CD1c-positive myeloid dendritic cell (primary cell): ENCODE results near the gene CCDC61.

Experiments
- DNase-seq: peaks from one replicate; pipeline ENCODE4 v3.0.0-alpha.2; 2016; ENCODE audit errors: extremely low spot score

The CCDC61 gene

DNA sequence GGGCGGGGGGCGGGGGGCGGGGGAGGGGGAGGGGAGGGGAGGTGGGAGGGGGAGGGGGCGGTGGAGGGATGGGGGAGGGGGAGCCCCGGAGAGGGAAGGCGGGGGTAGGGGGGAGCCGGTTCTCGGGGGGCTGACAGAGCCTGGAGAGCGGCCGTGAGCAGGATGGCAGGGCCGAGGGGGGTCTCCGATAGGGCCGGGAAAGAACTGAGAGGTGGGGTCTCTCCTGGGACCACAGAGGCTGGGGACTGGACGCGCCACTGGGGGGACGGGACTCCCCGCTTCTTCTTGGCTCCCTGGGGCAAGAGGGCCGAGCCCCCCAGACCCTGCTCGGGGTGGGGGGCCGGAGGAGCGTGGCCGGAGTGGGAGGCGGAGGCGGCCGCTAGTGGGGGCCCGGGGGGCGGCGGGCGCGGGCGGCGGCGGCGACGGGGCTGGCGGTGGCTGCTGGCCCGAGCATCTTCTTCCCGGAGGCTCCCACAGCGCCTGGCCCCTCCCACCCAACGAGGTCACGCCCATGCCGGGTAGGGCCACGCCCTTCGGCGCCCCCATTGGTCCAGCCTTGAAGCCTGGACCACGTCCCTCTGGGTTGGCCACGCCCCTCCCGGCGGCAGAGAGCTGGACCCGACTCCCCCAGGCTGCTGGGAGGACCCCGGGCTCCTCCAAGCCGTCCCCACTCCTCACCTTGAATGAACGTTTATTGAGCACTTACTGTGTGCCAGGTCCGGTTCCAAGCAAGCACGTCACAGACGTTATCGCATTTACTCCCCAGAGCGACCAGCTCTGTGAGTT is 21.5 kb upstream of the CCDC61 start, which contains the start of gene NOVA2:
Gene NOVA2 (minus strand): TSS at position 313 of the 786 bp plus-strand sequence. CDS start 514 bp downstream, outside the sequence.
- peak; percentile 8 for DNase-seq

DNA sequence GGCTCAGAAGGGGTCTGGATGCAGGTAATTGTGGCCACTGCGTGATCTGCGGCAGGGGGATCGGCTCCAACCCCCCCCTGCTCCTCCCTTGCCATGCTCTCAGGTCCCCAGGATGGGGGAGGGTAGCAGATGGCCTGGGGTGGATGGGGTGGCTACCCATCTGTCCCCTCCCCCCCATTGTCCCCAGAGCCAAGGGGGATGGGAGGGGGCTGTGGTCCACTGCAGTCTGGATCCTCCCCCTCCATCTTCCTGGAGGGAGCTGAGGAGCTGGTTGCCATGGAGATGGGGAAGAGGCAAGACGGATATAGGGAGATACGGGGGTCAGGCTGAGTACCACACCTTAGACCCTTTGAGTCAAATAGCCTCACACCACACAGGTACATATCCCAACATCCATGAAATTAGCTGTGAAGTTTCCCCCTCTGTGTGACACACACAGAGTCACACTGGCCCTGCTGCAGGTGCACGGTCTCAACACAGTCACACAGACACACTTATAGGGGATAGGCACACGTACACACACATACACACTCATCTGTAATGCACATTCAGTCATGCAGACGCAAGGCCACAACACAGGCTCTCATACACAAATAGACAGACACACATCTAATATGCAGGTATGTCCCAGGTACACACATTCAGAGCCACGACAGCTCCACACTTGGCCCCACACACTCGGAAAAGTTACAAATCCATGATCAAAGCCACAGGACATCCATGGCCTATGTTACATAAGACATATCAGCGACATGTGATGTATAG is 19.8 kb upstream of the CCDC61 start:
- no peak for DNase-seq

DNA sequence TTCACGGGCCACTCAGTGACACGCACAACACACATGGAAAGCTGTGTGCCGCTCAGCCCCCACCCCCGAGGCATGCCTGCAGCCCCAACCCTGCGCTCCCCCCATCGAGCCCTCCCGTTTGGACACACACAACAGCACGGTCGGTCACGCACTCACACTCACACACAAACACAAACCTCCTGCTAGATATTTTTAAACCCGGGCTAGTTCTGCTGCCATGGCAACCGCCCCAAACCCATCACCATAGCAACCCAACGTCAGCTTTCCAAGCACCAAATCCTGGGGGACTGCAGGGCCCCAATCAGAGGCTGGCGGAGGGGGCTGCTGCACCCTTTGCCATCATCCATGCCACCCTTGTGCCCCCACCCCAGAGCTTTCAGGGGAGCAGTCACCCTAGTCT is 19.1 kb upstream of the CCDC61 start:
- no peak for DNase-seq

DNA sequence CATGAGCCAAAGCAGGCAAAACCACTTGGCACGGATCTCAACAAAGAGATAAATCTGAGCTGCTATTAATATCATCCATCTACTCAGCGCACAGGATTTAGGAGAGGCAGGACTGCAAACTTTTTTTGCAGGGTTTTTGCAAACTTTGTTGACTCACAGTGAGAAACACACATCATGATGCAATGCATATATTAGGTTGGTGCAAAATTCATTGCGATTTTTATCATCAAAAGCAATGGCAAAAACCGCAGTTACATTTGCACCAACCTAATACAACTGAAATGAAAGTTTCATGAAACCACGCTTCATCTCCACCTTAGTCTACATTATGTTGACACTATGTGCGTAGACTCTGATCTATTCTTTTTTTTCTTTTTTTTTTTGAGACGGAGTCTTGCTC is 17.1 kb upstream of the CCDC61 start:
- no peak for DNase-seq

DNA sequence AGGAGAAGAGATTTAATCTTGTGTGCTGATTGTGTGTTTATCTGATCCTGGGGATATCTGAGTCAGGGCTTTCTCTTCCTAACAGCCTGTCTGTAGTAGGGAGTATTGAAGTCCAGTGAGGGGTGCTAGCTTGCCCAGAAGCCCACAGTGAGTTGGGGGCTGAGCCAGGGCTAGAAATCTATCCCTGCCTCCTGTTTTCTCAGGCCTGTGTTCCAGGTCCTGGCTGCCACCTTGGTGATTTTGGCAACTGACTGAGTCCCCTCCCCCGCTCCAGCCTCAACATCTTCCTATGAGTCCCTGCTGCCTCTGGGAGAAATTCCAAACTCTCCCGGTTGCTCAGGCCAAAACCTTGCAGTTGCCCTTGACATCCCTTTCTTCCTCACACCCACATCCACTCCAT is 13.9 kb upstream of the CCDC61 start:
- no peak for DNase-seq

DNA sequence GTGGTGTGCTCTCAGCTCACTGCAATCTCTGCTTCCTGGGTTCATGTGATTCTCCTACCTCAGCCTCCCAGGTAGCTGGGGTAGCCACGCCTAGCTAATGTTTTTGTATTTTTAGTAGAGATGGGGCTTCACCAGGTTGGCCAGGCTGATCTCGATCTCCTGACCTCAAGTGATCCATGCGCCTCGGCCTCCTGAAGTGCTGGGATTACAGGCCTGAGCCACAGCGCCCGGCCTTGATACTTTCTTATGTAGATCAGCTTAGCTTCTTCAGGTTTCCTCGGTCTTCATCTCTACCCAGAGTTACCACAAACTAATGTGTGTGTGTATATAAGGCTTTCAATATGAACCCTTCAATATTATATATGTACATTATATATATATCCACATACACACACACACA is 9.9 kb upstream of the CCDC61 start:
- no peak for DNase-seq

DNA sequence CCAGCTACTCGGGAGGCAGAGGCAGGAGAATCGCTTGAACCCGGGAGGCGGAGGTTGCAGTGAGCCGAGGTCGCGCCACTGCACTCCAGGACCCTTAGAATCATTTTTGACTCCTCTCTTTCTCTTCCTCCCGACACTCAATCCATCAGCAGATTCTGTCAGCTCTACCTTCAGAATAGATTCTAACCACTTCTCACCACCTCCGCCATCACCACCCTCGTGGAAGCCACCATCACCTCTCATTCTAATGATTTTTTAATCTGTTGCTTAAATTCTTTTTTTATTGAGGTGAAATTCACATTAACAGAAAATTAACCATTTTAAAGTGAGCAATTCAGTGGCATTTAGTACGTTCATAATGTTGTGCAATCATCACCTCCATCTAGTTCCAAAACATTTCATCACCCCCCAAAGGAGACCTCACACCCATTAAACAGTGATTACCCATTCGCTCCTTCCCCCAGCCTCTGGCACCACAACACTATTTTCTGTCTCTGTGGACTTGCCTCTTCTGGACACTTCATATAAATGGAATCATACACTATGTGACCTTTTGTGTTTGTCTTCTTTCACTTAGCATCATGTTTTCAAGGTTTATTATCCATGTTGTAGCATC is 5.0 kb upstream of the CCDC61 start:
- DNase-seq: no peak

DNA sequence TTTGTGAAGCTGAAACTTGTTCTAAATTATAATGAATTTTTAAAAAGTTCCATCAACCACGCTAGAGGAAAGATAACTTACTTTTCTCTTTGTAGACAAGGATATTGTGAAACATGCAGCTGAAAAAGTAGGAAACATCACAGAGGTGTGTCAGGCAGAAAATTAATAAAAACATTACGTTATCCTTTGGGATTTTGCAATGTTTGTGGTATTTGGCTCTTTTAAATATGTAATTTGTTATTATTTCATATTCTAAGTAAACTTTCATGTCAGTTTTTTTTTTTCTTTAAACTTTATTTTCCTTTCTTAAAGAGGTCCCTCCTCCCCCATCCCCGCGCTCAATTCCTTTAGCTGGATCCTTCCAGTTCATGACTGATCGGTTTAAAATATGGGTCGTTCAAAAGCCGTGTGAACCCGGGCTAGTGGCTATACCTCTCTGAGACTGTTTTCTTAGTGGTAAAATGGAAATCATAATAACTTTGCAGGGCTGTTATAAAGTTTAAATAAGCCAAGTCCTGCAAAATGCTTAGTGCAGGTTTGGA is 740 bp upstream of the CCDC61 start:
- peak; percentile 19 for DNase-seq

DNA sequence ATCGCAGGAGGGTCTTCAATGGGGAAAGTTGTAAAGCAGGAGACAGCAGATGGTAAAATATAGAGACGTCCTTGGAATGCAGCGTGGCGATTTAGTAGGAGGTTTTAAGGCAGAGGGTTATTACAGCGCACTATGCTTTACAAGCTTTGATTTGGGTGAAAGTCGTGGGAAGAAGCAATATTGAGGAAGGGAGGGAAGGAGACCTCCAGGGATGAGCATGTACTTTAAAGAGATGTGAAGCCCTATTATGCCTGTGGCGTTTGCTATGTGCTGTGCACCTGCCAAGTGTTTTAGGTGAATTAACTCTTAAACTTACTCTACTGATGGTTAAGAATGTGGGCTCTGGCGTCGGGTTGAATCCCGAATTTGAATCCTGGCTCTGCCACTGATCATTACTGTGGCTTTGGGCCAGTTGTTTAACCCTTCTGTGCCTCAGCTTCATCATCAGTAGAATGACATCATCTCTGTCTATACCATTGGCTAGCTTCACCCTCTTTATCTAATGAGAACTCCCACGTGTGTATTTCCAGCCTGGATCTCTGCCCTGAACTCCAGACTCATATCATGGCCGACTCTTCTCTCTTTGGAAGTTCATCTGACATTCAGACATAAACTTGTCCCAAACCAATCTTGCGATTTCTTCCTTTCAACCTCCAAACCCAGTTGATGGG is 583 bp downstream of the CCDC61 start:
- DNase-seq: no peak

DNA sequence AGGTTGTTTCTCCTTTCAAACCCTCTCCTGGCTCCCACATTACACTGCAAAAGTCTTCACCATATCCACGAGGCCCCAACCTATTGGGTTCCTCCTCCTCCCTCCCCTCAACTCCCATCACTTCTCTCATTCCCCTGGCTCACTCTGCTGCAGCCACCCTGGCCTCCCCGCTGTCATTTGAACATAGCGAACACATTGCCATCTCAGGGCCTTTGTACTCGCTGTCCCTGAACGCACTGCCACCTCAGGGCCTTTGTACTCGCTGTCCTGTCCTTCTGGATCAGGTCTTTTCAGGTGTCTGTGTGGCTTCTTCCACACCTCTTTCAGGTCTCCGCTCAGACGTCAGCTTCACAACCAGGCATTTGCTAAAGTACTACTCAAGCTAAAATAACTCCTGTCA is 1.7 kb downstream of the CCDC61 start:
- no peak for DNase-seq

DNA sequence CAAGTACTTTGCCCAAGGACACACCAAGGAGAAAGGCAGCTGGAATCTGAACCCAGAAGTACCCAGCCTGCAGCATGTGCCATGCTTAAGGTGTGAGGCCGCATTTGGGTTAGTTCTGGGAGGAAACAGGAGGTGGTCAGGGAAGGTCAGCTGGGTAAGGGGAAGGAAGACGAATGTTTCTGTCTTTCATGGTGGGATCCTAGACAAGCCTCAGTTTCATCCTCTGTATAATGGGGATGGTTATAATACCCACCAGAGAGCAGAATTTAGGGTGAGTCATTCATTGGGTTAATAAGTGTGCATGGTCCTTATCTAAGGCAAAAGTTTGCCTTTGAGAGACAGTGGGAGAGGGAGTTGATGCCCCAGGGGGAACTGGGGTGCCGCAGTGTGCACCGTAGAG is 3.6 kb downstream of the CCDC61 start:
- no peak for DNase-seq

DNA sequence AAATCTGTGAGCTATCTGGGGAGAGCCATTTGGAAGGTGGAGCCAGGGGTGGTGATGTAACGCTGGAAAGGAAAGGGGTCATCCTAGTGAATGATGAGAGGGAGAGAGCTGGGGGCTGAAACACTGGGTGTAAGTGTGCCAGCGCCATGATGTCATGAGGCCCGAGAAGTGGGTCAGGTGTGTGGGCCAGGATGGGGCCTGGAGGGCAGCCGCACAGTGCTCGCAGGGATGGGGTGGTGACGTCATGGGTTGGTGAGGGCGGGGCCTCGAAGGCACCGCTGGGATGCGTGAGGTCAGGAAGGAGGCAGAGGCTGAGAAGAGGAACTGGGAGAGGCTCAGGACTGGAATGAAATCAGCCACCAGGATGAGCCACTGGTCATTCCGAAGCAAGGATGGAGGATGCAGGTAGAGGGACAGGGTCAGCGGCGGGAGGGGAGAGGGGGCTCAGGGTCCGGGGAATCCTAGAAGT is 4.4 kb downstream of the CCDC61 start:
- DNase-seq: peak; percentile 69

DNA sequence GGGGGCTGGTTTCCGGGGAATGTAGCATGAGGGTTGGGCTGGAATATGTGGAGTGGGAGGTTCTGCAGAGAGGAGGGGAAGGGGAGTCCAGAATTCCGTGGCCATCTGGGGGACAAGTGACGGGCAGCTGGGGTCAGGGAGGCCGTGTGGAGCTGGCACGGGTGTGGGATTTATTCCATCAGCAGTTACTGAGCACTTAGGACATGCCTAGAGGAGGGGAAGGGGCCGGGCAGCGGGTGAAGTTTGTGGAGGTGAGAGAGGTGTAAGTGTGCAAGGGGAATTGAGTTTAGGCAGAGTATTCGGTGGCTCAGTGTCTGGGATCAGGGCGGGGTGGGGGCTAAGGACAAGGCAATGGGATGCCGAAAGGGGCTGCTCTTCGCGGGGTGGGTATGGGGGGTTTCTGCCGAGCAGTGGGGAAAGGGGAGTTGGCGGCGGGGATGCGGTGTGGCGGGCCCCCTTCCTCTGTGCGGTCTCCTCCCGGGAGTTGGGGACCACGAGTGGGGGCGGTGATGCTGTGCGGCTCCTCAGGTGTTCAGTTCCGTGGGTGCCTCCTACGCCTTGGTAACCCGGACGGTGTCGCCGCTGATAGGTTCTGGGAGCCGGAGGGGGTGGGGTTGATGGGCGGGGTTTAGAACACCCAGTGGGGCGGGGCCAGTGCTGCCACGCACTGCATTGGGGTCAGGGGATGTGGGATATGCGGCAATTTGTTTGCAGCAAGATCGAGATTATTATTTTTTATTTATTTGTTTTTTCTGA is 5.4 kb downstream of the CCDC61 start:
- DNase-seq: peak; percentile 38

DNA sequence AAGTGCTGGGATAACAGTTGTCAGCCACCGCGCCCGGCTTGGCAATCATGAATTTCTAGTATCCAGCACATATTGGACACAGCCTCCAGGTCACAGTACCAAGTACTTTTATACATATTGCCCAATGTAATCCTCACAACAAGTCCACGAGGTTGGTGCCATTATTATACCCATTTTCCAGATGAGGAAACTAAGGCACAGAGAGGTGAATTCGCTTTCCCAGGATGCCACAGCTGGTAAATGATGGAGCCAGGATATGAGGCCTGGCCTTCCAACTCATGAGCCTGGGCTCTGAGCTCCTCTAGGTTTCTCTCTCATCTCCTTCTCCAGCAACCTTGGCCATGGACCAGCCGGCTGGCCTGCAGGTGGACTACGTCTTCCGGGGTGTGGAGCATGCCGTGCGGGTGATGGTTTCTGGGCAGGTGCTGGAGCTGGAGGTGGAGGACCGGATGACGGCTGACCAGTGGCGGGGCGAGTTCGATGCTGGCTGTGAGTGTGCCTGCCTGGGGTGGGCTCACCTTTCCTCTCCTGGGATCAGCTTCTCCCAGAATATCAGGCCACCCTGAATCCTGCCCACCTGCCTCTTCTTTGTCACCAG is 7.5 kb downstream of the CCDC61 start:
- DNase-seq: no peak

DNA sequence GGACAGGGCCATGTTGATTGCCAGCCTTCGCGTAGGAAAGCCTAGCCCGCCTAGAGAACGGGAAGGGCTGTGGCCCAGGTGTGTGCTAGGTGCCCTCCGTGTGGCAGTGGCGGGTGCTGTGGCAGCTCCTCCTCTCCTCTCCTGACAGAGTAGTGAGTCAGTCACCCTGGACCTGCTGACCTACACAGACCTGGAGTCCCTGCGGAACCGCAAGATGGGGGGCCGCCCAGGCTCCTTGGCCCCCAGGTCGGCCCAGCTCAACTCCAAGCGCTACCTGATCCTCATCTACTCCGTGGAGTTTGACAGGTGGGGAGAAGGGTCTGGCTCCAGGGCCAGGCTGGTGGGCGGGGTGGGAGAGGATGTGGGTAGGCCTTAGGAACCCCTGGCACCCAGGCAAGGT is 11.1 kb downstream of the CCDC61 start:
- DNase-seq: no peak

DNA sequence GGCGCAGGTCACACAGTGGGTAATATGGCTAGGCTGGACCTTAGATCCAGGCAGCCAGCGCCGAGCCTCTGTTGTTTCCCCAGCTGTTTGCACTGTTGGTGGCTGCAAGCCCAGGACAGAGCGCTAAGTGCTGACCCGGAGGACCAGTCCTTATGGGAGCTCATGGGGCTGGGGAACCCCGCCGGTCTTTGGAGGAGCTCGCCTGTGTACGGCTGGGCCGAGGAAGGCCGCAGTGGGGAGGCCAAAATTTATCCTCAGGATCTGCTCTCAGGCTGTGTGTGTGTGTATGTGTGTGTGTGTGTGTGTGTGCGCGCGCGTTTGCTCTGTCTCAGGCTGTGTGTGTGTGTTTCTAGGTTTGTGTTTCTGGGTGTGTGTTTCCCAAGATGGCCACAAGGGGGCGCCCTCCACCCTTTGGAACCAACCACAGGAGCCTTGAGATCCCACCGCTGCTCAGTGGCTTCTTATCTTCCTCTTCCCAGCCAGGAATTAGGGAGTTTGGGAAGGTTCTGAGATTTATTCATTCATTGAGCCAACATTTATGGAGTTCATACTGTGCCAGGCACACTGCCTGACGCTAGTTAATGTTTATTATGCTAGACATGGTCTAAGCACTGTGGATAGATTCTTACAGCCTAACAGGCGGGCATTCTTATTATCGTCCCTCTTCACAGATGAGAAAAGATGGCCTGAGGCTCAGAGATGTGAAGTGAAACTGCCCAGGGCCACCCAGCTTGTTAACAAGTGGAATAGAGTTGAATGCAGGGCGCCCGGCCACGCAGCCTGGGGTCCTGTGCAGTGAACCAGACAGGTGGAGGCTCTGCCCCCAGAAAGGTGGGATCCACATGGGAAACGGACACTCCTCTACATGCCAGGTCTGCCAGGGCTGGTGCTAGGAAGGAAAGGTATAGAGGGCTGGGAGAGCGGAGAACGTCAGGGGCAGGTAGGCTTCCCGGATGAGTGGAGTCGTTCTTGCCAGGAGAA is 14.6 kb downstream of the CCDC61 start:
- DNase-seq: peak; percentile 72

DNA sequence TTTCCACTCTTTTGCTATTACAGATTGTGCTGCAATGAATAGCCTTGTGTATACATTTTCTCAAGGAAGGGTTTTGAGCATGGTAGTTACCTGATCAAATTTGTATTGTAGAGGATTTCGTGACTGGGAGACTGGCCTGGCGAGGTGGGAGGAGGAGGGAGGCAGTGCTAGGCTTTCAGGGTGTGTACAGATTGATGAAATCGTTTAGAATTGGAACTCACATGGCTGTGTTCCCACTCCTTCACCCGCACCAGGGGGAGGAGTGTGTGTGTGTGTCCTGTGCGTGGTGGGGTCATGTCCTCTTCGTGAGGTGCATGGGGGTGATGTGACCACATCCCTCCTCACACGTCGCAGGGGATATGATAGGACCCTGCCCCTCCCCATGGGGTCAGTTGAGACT is 19.3 kb downstream of the CCDC61 start:
- no peak for DNase-seq

DNA sequence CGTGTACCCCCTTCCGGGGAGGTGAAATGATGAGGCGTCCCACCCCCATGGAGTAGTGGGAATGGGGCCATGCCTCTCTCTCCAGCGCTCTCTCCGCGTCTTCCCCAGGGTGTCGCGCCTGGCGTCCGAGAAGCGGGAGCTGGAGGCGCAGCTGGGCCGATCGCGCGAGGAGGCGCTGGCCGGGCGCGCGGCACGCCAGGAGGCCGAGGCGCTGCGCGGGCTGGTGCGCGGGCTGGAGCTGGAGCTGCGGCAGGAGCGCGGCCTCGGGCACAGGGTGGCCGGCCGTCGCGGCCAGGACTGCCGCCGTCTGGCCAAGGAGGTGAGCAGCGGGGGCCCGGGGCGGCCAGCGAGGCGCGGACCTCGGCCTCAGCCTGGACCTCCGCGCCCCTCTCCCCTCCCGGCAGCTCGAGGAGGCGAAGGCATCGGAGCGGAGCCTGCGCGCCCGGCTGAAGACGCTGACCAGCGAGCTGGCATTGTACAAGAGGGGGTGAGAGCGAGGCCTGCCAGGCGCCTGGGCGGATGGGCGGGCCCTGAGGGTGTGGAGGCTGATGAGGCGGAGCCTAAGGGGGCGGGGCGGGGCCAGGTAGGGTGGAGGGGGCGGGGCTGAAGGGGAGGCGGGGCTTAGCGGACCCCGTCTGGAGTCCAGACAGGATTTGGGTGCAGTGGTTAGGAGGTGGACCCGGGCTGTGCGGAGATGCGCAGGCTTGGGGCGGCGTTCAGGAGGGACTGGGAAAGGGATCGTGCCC is 19.8 kb downstream of the CCDC61 start:
- peak; percentile 47 for DNase-seq
